Measurements from ENCODE around the gene FAM184B.
"Not testable (repeated sequence)": the region's sequence is repeated elsewhere in the genome, so short reads cannot be mapped to it uniquely, and the experiment has no call there.

Gene FAM184B

DNA sequence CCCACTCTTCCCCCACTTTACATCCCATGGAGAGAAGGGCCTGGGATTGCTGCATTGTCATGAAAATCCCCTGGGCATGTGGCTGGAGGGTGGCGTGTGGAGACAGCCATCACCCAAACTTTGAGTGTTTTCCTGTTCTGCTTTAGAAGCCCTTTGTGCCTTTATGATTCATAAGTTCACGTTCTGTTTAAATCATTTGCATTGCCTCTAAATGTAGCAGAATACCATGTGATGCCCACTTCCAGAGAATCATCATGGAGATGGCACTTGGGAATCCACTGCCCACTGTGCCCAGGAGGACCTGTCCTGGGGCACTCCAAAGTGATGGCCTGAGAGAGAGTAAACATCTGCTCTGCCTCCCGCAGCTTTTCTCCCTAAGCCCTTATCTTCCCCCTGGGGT lies 114.2 kb downstream of the FAM184B start:
- DNase-seq (no peak), ATAC-seq (replicated peaks) (peak; percentile 20 to 41)
- H3K27ac Mint-ChIP-seq, result peak overlapping the region; percentile 90
- peaks cover 38 to 50% of the 10 kb centered on the region in 2 donors for H3K4me1 Mint-ChIP-seq
- H3K36me3 Mint-ChIP-seq, result peaks cover 4% of the 10 kb centered on the region in 2 donors
- peaks cover 18 to 28% of the 10 kb centered on the region in 2 donors for H3K27me3 Mint-ChIP-seq
- H3K4me3 Mint-ChIP-seq, result no peak overlapping the region
- H3K9me3 Mint-ChIP-seq, result peaks cover 16 to 17% of the 10 kb centered on the region in 2 donors

DNA sequence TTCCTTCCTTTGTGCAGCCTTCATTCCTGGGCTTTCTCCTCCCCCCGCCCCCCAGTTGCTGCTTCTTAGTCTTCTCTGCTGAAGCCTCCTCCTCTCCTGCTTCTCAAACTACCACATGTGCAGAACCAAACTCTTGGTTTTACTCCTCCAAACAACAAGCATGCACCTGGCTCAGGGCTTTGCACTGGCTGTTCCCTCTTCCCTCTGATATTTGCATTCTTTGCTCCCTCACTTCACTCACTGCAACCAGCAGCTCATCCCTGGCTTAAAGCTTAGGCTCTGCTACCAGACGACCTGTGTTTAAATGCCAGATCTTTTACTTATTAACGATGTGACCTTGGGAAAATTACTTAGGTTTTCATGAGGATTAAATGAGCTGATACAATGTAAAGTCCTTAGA lies 115.6 kb downstream of the FAM184B start:
- H3K27ac Mint-ChIP-seq, result no peak overlapping the region
- ATAC-seq (replicated peaks), result no peak

DNA sequence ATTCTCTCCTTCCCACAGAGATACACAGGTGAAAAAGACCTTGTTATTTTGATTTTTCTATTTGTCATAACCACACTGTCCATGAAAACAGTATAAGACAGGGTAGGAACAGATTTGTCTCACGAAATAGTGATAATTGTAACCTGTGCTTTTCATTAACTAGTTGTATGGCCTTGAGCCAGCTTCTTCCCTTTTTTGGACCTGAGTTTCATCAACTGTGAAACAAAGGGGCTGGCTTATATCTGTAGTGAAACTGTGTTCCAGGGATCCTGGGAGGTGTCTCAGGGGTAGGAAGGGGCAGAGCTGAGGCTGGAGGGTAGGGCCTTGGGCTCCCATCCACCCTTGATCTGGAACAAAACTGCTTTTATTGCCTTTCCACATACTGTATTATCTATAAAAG lies 116.1 kb downstream of the FAM184B start:
- Mint-ChIP-seq H3K36me3 (peaks cover 2 to 4% of the 10 kb centered on the region in 2 donors), H3K27ac (no peak overlapping the region), H3K4me1 (peaks cover 38 to 50% of the 10 kb centered on the region in 2 donors), H3K4me3 (no peak overlapping the region), H3K9me3 (peaks cover 3 to 4% of the 10 kb centered on the region in 2 donors), H3K27me3 (peaks cover 8 to 9% of the 10 kb centered on the region in 2 donors)
- DNase-seq, result no peak
- ATAC-seq (replicated peaks), result peak in 1 of 2 donors; percentile 5

More for the DNA sequence above, 115.6 kb downstream of the FAM184B start:
- H3K27me3 Mint-ChIP-seq, result peaks cover 6 to 14% of the 10 kb centered on the region in 2 donors
- no peak for DNase-seq
- H3K4me3 Mint-ChIP-seq, result no peak overlapping the region
- H3K9me3 Mint-ChIP-seq, result peaks cover 4% of the 10 kb centered on the region in 2 donors
- H3K4me1 Mint-ChIP-seq, result peaks cover 38 to 50% of the 10 kb centered on the region in 2 donors
- H3K36me3 Mint-ChIP-seq, result peaks cover 2 to 4% of the 10 kb centered on the region in 2 donors

DNA sequence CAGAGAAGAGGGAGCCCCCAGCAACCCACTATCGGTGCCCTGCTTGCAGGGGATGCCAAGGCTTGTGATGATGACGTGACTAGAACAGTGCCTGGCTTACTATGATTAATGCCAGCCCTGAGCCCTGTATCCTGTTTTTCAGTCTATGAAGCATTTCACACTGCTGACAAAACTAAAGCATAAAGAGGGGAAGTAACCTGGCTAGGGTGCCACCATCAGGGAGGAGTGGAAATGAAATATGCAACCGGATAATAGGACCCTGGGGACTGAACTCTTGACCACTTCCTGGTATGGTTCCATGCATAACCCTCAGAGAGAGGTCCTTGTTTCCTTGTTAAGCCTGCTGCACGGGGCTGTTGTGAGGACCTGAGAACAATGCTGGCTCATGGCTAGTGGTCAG lies 116.7 kb downstream of the FAM184B start:
- H3K27me3 Mint-ChIP-seq, result peaks cover 4 to 5% of the 10 kb centered on the region in 2 donors
- peaks cover 2 to 4% of the 10 kb centered on the region in 2 donors for H3K36me3 Mint-ChIP-seq
- ATAC-seq (replicated peaks) (peak; percentile 90 to 91), DNase-seq (peak; percentile 64)
- H3K9me3 Mint-ChIP-seq, result peaks cover 3 to 4% of the 10 kb centered on the region in 2 donors
- peak overlapping the region in 1 of 2 donors; percentile 11 for H3K4me3 Mint-ChIP-seq
- peaks cover 38 to 50% of the 10 kb centered on the region in 2 donors for H3K4me1 Mint-ChIP-seq
- H3K27ac Mint-ChIP-seq, result no peak overlapping the region

DNA sequence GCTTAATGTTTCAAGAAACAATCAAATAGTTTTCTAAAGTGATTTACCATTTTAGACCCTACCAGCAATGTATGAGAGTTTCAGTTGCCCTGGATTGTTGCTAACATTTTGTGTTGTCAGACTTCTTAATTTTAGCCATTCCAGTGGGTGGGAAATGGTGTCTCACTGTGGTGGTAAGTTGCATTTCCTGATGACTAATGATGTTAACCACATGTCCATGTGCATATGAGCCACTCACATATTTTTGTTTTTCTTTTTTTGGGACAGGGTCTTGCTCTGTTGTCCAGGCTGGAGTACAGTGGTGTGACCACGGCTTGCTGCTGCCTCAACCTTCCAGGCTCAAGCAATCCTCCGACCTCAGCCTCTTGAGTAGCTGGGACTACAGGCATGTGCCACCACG lies 118.7 kb downstream of the FAM184B start:
- no peak for ATAC-seq (replicated peaks)
- Mint-ChIP-seq H3K27ac (no peak overlapping the region), H3K4me1 (peaks cover 31 to 45% of the 10 kb centered on the region in 2 donors), H3K4me3 (no peak overlapping the region), H3K9me3 (peaks cover 3 to 4% of the 10 kb centered on the region in 2 donors), H3K36me3 (peaks cover 2 to 4% of the 10 kb centered on the region in 2 donors), H3K27me3 (peaks cover 7 to 15% of the 10 kb centered on the region in 2 donors)
- DNase-seq, result no peak

DNA sequence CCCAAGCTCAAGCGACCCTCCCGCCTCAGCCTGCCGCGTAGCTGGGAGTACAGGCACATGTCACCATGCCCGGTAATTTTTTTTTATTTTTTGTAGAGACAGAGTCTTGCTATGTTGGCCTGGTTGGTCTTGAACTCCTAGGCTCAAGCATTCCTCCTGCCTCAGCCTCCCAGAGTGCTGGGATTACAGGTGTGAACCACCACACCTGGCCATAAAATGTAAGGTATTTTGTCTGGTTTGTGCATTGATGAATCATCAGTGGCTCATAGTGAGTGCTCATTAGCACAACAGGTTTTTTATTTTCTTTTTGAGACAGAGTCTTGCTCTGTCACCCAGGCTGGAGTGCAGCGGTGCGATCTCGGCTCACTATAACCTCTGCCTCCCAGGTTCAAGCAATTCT lies 122.2 kb downstream of the FAM184B start:
- H3K9me3 Mint-ChIP-seq; ATAC-seq (replicated peaks); H3K27ac Mint-ChIP-seq; H3K4me3 Mint-ChIP-seq; H3K36me3 Mint-ChIP-seq; DNase-seq: not testable (repeated sequence)
- H3K27me3 Mint-ChIP-seq, result peaks cover 17 to 29% of the 10 kb centered on the region in 2 donors
- peaks cover 6 to 12% of the 10 kb centered on the region in 2 donors for H3K4me1 Mint-ChIP-seq

DNA sequence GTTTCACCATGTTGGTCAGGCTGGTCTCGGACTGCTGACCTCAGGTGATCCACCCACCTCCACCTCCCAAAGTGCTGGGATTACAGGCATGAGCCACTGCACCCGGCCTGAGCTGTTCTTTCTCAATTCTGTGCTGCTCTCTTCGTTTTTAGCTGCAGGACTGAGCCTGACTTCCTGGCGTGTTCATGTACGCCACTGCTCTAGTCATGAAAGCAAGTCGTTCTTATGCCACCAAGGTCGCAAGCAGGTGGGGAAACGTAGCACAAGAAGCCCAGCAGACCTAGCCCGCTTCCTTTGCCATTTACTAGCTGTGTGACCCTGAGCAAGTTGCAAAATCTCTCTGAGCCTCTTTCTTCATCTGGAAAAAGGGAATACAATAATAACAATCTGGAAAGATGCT lies 123.6 kb downstream of the FAM184B start:
- DNase-seq (no peak), ATAC-seq (replicated peaks) (no peak)
- H3K27ac Mint-ChIP-seq, result no peak overlapping the region
- H3K36me3 Mint-ChIP-seq, result no peaks in the 10 kb centered on the region
- no peaks in the 10 kb centered on the region for H3K4me1 Mint-ChIP-seq
- no peaks in the 10 kb centered on the region for H3K9me3 Mint-ChIP-seq
- H3K27me3 Mint-ChIP-seq, result peaks cover 17 to 29% of the 10 kb centered on the region in 2 donors
- no peak overlapping the region for H3K4me3 Mint-ChIP-seq

DNA sequence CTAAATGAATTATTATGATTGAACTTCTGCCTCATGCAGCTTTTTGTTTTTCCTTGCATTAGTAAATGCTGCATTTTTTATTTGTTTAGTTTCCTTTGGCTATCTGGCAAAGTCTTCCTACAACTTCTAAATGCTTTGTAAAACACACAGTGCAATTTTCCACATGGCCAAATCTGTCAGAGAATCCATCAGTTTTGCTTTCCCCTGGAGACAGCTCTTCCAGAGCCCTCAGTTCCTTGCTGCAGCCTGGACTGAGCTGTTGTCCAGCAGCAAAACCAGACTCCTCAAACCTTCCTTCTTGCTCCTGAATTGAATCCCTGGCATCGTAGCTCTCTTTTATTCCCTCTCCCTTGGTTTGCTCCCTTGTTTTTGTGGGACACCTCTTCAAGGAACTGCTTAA lies 124.3 kb downstream of the FAM184B start:
- Mint-ChIP-seq H3K27me3 (peaks cover 17 to 29% of the 10 kb centered on the region in 2 donors), H3K4me3 (no peak overlapping the region), H3K36me3 (no peaks in the 10 kb centered on the region), H3K27ac (no peak overlapping the region), H3K9me3 (no peaks in the 10 kb centered on the region), H3K4me1 (no peaks in the 10 kb centered on the region)
- no peak for ATAC-seq (replicated peaks)
- no peak for DNase-seq

DNA sequence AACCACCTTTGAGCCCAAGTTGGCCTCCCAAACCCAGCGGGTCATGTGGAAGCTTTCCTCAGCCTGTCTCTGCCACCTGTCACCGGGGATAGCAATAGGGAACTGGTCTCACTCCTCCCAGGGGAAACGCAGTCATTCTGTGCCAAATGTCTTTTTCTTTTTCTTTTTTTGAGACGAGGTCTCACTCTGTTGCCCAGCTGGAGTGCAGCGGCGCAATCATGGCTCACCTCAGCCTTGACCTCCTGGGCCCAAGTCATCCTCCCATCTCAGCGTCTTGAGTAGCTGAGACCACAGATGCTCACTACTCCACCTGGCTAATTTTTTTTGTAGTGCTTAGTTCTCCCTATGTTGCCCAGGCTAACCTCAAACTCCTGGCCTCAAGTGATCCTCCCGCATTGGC lies 126.7 kb downstream of the FAM184B start:
- Mint-ChIP-seq H3K9me3 (peaks cover 1 to 3% of the 10 kb centered on the region in 2 donors), H3K27me3 (peaks cover 18 to 32% of the 10 kb centered on the region in 2 donors), H3K36me3 (no peaks in the 10 kb centered on the region), H3K4me3 (no peak overlapping the region), H3K27ac (no peak overlapping the region), H3K4me1 (no peaks in the 10 kb centered on the region)
- ATAC-seq (replicated peaks) (peak in 1 of 2 donors; percentile 58), DNase-seq (no peak)

DNA sequence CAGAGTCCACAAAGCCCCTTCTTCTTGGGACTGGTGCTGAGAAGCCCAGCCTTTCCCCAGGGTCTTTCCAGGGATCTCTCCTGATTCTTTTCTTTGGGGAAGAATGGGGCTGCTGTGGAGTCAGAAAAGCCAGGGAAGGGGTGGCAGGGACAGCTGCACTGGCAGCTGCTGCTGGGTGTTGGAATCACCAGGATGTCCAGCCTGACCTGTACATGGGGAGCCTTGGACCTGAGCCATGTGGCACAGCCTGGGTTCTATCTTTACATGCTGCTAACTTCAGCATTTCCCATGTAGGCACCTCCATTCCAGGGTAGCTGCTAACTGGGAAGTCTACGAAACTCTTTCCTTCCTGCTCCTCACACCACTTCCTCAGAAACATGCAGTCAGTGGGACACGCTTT lies 131.0 kb downstream of the FAM184B start:
- Mint-ChIP-seq H3K4me3 (no peak overlapping the region), H3K36me3 (peaks cover 0 to 3% of the 10 kb centered on the region in 2 donors), H3K9me3 (peaks cover 3 to 4% of the 10 kb centered on the region in 2 donors), H3K27me3 (peaks cover 5 to 6% of the 10 kb centered on the region in 2 donors), H3K4me1 (no peaks in the 10 kb centered on the region), H3K27ac (no peak overlapping the region)
- ATAC-seq (replicated peaks) (no peak), DNase-seq (no peak)

DNA sequence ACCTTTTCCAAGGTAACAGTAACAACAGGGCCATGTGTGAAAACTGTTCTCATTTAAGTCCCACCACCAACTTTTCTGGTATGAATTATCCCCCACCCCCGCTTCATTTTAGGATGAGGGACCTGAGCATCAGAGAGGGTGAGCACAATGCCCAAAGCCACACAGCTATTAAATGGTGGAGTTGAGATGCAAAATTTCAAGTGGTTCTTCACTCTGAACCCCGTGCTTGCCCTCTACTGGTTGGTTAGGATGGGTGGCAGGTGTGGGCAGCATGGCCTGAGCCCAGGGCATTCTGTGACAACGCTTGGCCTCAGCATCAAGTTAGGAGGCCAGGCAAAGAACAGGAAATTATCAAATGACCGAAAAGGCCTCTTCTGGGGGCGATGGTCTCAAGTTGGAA lies 133.5 kb downstream of the FAM184B start:
- no peak overlapping the region for H3K4me3 Mint-ChIP-seq
- H3K4me1 Mint-ChIP-seq, result peaks cover 0 to 5% of the 10 kb centered on the region in 2 donors
- peaks cover 5 to 16% of the 10 kb centered on the region in 2 donors for H3K36me3 Mint-ChIP-seq
- no peak for ATAC-seq (replicated peaks)
- DNase-seq, result no peak
- no peak overlapping the region for H3K27ac Mint-ChIP-seq
- peaks cover 5 to 6% of the 10 kb centered on the region in 2 donors for H3K27me3 Mint-ChIP-seq
- peaks cover 3 to 4% of the 10 kb centered on the region in 2 donors for H3K9me3 Mint-ChIP-seq

DNA sequence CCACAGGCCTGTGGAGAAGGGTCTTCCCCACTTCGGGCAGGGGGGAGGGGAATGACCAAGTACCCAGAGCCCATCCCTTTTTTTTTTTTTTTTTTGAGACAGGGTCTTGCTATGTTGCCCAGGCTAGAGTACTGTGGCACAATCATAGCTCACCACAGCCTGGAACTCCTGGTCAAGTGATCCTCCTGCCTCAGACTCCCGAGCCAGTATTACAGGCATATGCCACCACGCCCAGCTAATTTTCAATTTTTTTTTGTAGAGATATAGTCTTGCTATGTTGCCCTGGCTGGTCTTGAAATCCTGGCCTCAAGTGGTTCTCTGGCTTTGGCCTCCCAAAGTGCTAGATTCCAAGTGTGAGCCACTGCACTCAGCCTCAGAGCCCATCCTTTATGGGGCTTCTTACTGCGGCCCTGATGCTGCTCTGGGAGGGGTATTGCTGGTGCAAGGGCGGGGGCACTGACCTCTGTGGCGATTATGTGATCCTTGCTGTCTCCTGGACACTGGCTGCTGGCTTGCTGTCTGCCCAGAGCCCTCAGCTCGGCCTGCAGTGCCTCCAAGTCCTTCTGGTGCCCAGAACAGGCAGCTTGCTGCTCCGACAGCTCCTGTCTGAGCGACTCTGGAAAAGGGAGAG lies 134.1 kb downstream of the FAM184B start:
- Mint-ChIP-seq H3K4me1 (peaks cover 0 to 5% of the 10 kb centered on the region in 2 donors), H3K27ac (no peak overlapping the region), H3K4me3 (no peak overlapping the region), H3K36me3 (peaks cover 12 to 23% of the 10 kb centered on the region in 2 donors), H3K27me3 (peaks cover 5 to 6% of the 10 kb centered on the region in 2 donors), H3K9me3 (peaks cover 3 to 4% of the 10 kb centered on the region in 2 donors)
- ATAC-seq (replicated peaks), result no peak
- no peak for DNase-seq

DNA sequence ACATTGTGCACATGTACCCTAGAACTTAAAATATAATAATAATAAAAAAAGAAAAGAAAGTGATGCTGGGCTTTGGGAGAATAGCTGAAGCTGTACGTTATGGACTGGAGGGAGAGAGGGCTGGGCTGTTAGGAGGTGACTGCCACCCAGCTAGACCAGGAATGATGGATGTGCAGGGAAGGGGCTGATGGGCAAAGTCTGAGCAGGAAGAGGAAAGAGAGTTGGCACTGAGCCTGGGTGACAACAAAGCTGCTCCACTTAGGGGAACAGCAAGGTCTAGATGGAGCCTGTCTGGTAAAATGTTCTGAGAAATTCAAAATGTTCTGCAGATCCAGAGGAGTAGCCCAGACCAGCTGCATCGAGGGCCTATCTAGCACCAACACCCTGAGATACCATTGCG lies 134.7 kb downstream of the FAM184B start:
- ATAC-seq (replicated peaks) (no peak), DNase-seq (no peak)
- H3K4me1 Mint-ChIP-seq, result peaks cover 0 to 5% of the 10 kb centered on the region in 2 donors
- H3K36me3 Mint-ChIP-seq, result peaks cover 12 to 24% of the 10 kb centered on the region in 2 donors
- H3K9me3 Mint-ChIP-seq, result peaks cover 3 to 4% of the 10 kb centered on the region in 2 donors
- no peak overlapping the region for H3K27ac Mint-ChIP-seq
- peaks cover 5 to 6% of the 10 kb centered on the region in 2 donors for H3K27me3 Mint-ChIP-seq
- H3K4me3 Mint-ChIP-seq, result no peak overlapping the region

DNA sequence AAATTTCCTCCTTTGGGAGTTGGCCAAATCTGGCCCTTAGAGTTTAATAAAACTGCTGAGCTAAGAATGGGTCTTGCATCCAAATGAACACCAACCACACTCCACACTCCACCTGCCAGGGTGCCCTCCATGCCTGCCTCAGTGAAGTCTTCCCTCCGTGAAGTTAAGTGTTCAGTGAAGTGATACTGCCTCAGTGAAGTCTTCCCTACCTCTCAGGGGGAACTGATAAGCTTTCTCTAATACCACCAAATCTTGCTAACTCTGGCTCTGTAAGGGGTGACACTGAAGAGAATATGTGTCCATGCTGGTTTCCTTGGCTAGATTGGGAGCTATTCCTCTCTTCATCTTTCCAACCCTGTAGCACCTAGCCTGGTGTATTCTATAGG lies 139.0 kb downstream of the FAM184B start:
- ATAC-seq (replicated peaks) (no peak), DNase-seq (no peak)
- Mint-ChIP-seq H3K4me1 (peaks cover 0 to 8% of the 10 kb centered on the region in 2 donors), H3K9me3 (no peaks in the 10 kb centered on the region), H3K4me3 (no peak overlapping the region), H3K36me3 (peaks cover 21 to 31% of the 10 kb centered on the region in 2 donors), H3K27ac (no peak overlapping the region), H3K27me3 (no peaks in the 10 kb centered on the region)

DNA sequence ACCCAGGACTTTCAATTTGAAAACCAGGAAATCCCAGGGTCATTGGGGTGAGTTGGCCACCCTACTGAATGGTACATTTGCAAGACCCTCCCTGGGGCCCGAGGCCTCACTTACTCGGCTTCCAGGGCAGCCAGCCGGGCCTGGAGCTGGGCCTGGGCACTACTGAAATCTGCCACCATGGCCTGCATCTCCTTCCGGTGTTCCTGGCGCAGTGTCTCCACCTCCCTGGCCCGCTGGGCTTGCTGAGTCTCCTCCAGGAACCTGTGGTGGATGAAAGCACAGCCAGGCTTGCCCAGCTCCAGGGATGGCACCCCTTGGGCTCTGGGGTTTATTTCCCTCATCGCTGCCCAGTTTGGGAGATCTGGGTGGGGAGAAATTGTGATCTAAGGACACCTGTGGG lies 142.3 kb downstream of the FAM184B start:
- H3K36me3 Mint-ChIP-seq, result peaks cover 29 to 34% of the 10 kb centered on the region in 2 donors
- H3K4me1 Mint-ChIP-seq, result peaks cover 6 to 8% of the 10 kb centered on the region in 2 donors
- H3K27ac Mint-ChIP-seq, result no peak overlapping the region
- ATAC-seq (replicated peaks) (no peak), DNase-seq (no peak)
- no peak overlapping the region for H3K4me3 Mint-ChIP-seq
- H3K27me3 Mint-ChIP-seq, result no peaks in the 10 kb centered on the region
- no peaks in the 10 kb centered on the region for H3K9me3 Mint-ChIP-seq

Data from stimulated activated naive B cell treated with anti-CD40 and anti-IgM and Interleukin-4, amounts not matched to agents 10 μg/mL and 1 μg/mL and 100 μg/mL, for 72 hours (primary cell).